ENCODE data around the gene PDE2A. TPM values are rescaled to one million over a fixed set of nuclear protein-coding genes. Genes with fewer than 3 reads are reported as not detected.

The PDE2A gene
- total and polyA plus RNA-seq, 2 donors (not counting 3 experiments of a cell fraction or from before 2014, with no cell fraction given): 14.8 to 16.8 TPM

- no peak overlapping the region for H3K4me3 ChIP-seq (replicated peaks in 1 of 3; ENCODE audit: insufficient read depth in 1 of 3, low read depth in 1 of 3, low read length in 3 of 3)
- H3K4me1 ChIP-seq (ENCODE audit: control insufficient read depth, extremely low read depth, insufficient read depth, low read length): no peaks in the 10 kb centered on the region
- no peak for DNase-seq (ENCODE audit: low read depth, low spot score)
- intact Hi-C loops (cut with micrococcal nuclease): no loop called here
- H3K9me3 ChIP-seq (replicated peaks; ENCODE audit: control insufficient read depth, insufficient read depth, low read length): no peaks in the 10 kb centered on the region
- H3K9ac ChIP-seq (replicated peaks; ENCODE audit: extremely low read depth, insufficient read depth, low read length): no peak overlapping the region
- H3K36me3 ChIP-seq (ENCODE audit: control insufficient read depth in 2 of 2, extremely low read depth in 1 of 2, insufficient read depth in 2 of 2, low read length in 2 of 2): no peaks in the 10 kb centered on the region
- dilution Hi-C loops (cut with MboI; ENCODE audit: extremely low pct_ligation_motif_present, low sequenced_read_pairs): no loop called here
- no peak overlapping the region for H3K4me2 ChIP-seq (ENCODE audit: insufficient read depth, low read length)
- H3K27ac ChIP-seq (ENCODE audit: insufficient read depth, low read depth, low read length): no peak overlapping the region
- no peaks in the 10 kb centered on the region for H3K79me2 ChIP-seq (ENCODE audit: control insufficient read depth, insufficient read depth, low read length)
- no peak for FAIRE-seq
- BruUV-seq (replicated peaks): no TSS peak
- H4K20me1 ChIP-seq (replicated peaks; ENCODE audit: control insufficient read depth, extremely low read depth, insufficient read depth, low read length): no peaks in the 10 kb centered on the region
- POLR2A ChIA-PET: no interaction called here
- CTCF ChIA-PET: interaction anchor here (1.0 to 2.0 kb wide), 4 partner anchors 16 to 144 kb away, joined by 3 to 7 read pairs (median 4); no protein-coding TSS in a partner anchor
- TF ChIP-seq POLR2AphosphoS5 (IDR thresholded peaks at IDR 0.05; ENCODE audit: insufficient read depth, low read depth, low read length) (no peak), POLR2A (IDR thresholded peaks at IDR 0.05; ENCODE audit: low read depth, low read length) (no peak), GATA2 (IDR thresholded peaks at IDR 0.05; ENCODE audit: insufficient read depth, insufficient read length, low read depth, low read length) (no peak), FOS (IDR thresholded peaks at IDR 0.05; ENCODE audit: borderline replicate concordance, insufficient read depth, low read length) (no peak), EZH2 (IDR thresholded peaks at IDR 0.05; ENCODE audit: borderline replicate concordance, low read depth, low read length, severe bottlenecking) (no peak), JUN (IDR thresholded peaks at IDR 0.05; ENCODE audit: borderline replicate concordance, insufficient read depth, insufficient read length, low read depth) (no peak), CTCF (IDR thresholded peaks at IDR 0.05; ENCODE audit: extremely low read depth in 1 of 2, insufficient read depth in 1 of 2, low read depth in 1 of 2, low read length in 2 of 2) (no peak), MYC (IDR thresholded peaks at IDR 0.05; ENCODE audit: low read depth, low read length) (no peak)
- TF ChIP-seq, protein P1, sequence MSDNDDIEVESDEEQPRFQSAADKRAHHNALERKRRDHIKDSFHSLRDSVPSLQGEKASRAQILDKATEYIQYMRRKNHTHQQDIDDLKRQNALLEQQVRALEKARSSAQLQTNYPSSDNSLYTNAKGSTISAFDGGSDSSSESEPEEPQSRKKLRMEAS (IDR thresholded peaks at IDR 0.05; ENCODE audit: insufficient read depth, insufficient read length): no peak
- H2AFZ ChIP-seq (ENCODE audit: low read depth, low read length): no peak overlapping the region
- no peaks in the 10 kb centered on the region for H3K27me3 ChIP-seq (ENCODE audit: control insufficient read depth in 2 of 2, insufficient read depth in 2 of 2, low read length in 2 of 2)
- H3K9me1 ChIP-seq (replicated peaks; ENCODE audit: control insufficient read depth, extremely low read depth, insufficient read depth, low read length): no peaks in the 10 kb centered on the region
These were observed 58.9 kb downstream of the PDE2A start for GRCh38 chr11:72615329-72615728.

Data from endothelial cell of umbilical vein (primary cell).